K562 (cell line): ENCODE measurements around the gene NOM1. TPM values are rescaled to one million over a fixed set of nuclear protein-coding genes. Genes with fewer than 3 reads are reported as not detected.

Source experiments
- FOS ChIP-seq: IDR thresholded peaks from 3 replicates; pipeline ENCODE4 v1.6.1; 2011; ENCODE audit not compliant: insufficient read length; ENCODE audit errors: extremely low read depth
- polyA plus RNA-seq, 8 experiments: library from polyadenylated mRNA; depleted of rRNA in 4 of 8; stranded (reverse) in 5 of 8; unstranded in 3 of 8; fragments of >200 nt; fragmentation: Nextera tagmentation in 2 of 8; fragmentation: Illumina TruSeq in 1 of 8; extraction: Ambion mirVana in 2 of 8; extraction: Trizol in 1 of 8; gene quantifications; 2 replicates each; pipeline versions ENCODE4 v1.2.1 to v1.2.3, GENCODE V29; 2011 to 2014; ENCODE audit warnings: inconsistent platforms in 1 of 8, missing spikeins in 1 of 8
- total RNA-seq, 7 experiments: library from RNA; depleted of rRNA in 6 of 7; stranded (reverse); fragments of >200 nt in 6 of 7; fragmentation: Illumina TruSeq in 2 of 7; extraction: Trizol in 2 of 7; gene quantifications; 2 replicates each; pipeline versions ENCODE4 v1.2.1 to v1.2.3, GENCODE V29; 2011 to 2021; ENCODE audit warnings: low replicate concordance in 1 of 7
- TF ChIP-seq, protein P1 (sequence below): sonication (generic); formaldehyde crosslinking; IDR thresholded peaks from 2 replicates; pipeline ENCODE4 v1.8.1; 2022; ENCODE audit warnings: missing genetic modification reagents
- TF ChIP-seq, protein P2 (sequence below), 2 experiments: fragments of 450-650 bp in 1 of 2; sonication (generic) in 1 of 2; formaldehyde crosslinking in 1 of 2; IDR thresholded peaks; 2 replicates each; pipeline versions ENCODE4 v1.7.1 to v1.9.0; 2016 to 2022; ENCODE audit warnings: inconsistent platforms in 1 of 2, mild to moderate bottlenecking in 1 of 2, missing genetic modification reagents in 1 of 2

Gene NOM1
- total and polyA plus RNA-seq, 9 of the 15 experiments (the other 6 are each of a cell fraction or from before 2014, with no cell fraction given): 6.8 to 47.3 (median 37.4) TPM

DNA sequence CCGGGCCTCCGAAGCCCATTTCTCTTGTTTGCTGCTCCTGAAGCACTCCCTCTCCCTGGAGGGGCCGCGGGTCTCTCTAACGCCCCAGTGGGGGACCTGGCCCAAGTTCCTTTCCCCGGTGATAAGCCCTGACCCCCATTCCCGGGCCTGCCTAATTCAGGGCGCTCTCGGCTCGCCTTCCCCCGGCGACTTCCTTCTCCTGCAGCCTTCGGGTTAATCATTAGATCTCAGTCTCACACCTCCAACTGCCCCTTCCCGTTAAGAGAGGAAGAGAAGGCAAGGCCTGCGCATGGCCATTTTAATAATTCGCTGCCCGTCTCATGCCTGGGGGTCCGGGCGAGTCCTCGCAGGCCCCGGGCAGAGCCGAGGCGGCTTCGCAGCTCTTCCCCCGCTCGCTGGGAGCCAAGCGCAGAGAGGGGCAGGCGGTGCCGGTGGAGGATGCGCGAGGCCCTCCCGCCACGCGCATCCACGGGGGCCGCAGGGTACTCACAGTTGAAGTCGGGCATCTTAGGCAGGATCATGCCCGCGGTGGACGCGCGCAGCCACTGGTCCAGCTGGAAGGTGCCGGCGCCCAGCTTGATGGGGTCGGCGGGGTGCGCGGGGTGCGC is 59.8 kb downstream of the NOM1 start (continued):
- TF ChIP-seq, protein P1, sequence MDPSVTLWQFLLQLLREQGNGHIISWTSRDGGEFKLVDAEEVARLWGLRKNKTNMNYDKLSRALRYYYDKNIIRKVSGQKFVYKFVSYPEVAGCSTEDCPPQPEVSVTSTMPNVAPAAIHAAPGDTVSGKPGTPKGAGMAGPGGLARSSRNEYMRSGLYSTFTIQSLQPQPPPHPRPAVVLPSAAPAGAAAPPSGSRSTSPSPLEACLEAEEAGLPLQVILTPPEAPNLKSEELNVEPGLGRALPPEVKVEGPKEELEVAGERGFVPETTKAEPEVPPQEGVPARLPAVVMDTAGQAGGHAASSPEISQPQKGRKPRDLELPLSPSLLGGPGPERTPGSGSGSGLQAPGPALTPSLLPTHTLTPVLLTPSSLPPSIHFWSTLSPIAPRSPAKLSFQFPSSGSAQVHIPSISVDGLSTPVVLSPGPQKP (CRISPR knock-in tag): no peak
- TF ChIP-seq, protein P2, sequence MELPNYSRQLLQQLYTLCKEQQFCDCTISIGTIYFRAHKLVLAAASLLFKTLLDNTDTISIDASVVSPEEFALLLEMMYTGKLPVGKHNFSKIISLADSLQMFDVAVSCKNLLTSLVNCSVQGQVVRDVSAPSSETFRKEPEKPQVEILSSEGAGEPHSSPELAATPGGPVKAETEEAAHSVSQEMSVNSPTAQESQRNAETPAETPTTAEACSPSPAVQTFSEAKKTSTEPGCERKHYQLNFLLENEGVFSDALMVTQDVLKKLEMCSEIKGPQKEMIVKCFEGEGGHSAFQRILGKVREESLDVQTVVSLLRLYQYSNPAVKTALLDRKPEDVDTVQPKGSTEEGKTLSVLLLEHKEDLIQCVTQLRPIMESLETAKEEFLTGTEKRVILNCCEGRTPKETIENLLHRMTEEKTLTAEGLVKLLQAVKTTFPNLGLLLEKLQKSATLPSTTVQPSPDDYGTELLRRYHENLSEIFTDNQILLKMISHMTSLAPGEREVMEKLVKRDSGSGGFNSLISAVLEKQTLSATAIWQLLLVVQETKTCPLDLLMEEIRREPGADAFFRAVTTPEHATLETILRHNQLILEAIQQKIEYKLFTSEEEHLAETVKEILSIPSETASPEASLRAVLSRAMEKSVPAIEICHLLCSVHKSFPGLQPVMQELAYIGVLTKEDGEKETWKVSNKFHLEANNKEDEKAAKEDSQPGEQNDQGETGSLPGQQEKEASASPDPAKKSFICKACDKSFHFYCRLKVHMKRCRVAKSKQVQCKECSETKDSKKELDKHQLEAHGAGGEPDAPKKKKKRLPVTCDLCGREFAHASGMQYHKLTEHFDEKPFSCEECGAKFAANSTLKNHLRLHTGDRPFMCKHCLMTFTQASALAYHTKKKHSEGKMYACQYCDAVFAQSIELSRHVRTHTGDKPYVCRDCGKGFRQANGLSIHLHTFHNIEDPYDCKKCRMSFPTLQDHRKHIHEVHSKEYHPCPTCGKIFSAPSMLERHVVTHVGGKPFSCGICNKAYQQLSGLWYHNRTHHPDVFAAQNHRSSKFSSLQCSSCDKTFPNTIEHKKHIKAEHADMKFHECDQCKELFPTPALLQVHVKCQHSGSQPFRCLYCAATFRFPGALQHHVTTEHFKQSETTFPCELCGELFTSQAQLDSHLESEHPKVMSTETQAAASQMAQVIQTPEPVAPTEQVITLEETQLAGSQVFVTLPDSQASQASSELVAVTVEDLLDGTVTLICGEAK (IDR thresholded peaks at IDR 0.05): peak; percentile 64; the same call in 1 of the 2 replicates
- TF ChIP-seq, protein P2 (CRISPR knock-in tag; IDR thresholded peaks at IDR 0.05): no peak
- TF ChIP-seq FOS: no peak
